ENCODE measurements around the gene G2E3. TPM values are rescaled to one million over a fixed set of nuclear protein-coding genes. Genes with fewer than 3 reads are reported as not detected.

The G2E3 gene
- total RNA-seq, 2 donors from 2014 or later: 31.6 to 37.0 TPM

DNA sequence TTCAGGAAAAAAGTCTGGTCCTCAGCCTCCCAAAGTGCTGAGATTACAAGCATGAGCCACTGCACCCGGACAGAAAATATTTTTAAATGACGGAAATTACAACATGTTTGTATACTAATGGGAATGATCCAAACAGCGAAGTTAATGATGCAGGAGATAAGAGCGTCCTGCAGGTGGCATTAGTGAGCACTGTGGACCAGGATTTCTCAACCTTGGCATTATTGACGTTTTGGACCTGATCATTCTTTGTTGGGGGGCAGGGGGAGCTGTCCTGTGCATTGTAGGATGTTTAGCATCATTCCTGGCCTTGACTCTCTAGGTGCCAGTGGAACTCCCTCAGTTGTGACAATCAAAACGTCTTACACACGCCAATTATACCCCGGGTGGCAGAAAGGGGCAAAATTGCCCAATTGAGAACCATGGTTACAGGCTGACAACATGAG lies 97.3 kb downstream of the G2E3 start:
- H3K36me3 Mint-ChIP-seq (ENCODE audit: insufficient read depth in 2 of 2): peaks cover 0 to 9% of the 10 kb centered on the region in 2 donors
- DNase-seq (peak; percentile 13 to 15), ATAC-seq (replicated peaks in 1 of 2) (peak in 1 of 2 donors; percentile 25)
- H3K4me3 Mint-ChIP-seq: no peak overlapping the region
- no peaks in the 10 kb centered on the region for H3K27me3 Mint-ChIP-seq (ENCODE audit: low read depth)
- H3K27ac Mint-ChIP-seq: no peak overlapping the region
- H3K9me3 Mint-ChIP-seq: no peaks in the 10 kb centered on the region
- H3K4me1 Mint-ChIP-seq (ENCODE audit: low read depth): no peaks in the 10 kb centered on the region

DNA sequence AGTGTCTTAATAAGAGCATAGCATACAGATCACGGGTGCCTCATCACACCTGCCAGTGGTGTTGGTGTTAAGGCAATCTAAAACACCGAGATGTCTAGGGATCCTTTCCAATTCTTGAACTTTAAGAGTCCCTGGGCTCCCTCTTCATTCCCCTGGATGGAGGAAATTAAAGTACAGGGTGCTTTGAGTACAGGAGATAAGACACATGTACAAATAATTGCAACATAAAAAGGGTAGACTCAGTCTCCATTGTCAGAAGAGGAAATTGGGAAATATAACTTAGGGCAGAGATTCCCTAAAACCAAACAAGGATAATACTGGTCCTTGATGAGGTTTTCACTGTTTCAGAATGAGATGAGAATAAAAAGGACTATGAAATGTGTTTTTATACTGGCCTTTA lies 98.1 kb downstream of the G2E3 start:
- ATAC-seq (replicated peaks in 1 of 2) (no peak), DNase-seq (no peak)
- Mint-ChIP-seq H3K27me3 (ENCODE audit: low read depth) (no peaks in the 10 kb centered on the region), H3K27ac (no peak overlapping the region), H3K4me3 (no peak overlapping the region), H3K9me3 (no peaks in the 10 kb centered on the region), H3K36me3 (ENCODE audit: insufficient read depth in 2 of 2) (peaks cover 0 to 6% of the 10 kb centered on the region in 2 donors), H3K4me1 (ENCODE audit: low read depth) (no peaks in the 10 kb centered on the region)

- H3K27ac Mint-ChIP-seq: no peak overlapping the region
- no peaks in the 10 kb centered on the region for H3K9me3 Mint-ChIP-seq
- ATAC-seq (replicated peaks in 1 of 2): no peak
- no peak for DNase-seq
- H3K36me3 Mint-ChIP-seq (ENCODE audit: insufficient read depth in 2 of 2): peaks cover 0 to 6% of the 10 kb centered on the region in 2 donors
- H3K4me1 Mint-ChIP-seq (ENCODE audit: low read depth): no peaks in the 10 kb centered on the region
- H3K27me3 Mint-ChIP-seq (ENCODE audit: low read depth): no peaks in the 10 kb centered on the region
- no peak overlapping the region for H3K4me3 Mint-ChIP-seq
These were observed 98.7 kb downstream of the G2E3 start for GRCh38 chr14:30657606-30658163.

GRCh38 chr14:30658645-30659044 lies 99.7 kb downstream of the G2E3 start:
- Mint-ChIP-seq H3K4me1 (ENCODE audit: low read depth) (no peaks in the 10 kb centered on the region), H3K36me3 (ENCODE audit: insufficient read depth in 2 of 2) (peaks cover 0 to 10% of the 10 kb centered on the region in 2 donors), H3K27me3 (ENCODE audit: low read depth) (no peaks in the 10 kb centered on the region), H3K9me3 (no peaks in the 10 kb centered on the region), H3K27ac (no peak overlapping the region), H3K4me3 (no peak overlapping the region)
- no peak for DNase-seq
- no peak for ATAC-seq (replicated peaks in 1 of 2)

GRCh38 chr14:30669594-30669993 lies 110.6 kb downstream of the G2E3 start:
- no peak overlapping the region for H3K4me3 Mint-ChIP-seq
- peaks cover 0 to 5% of the 10 kb centered on the region in 2 donors for H3K9me3 Mint-ChIP-seq
- no peak for DNase-seq
- peak overlapping the region; percentile 69 for H3K27ac Mint-ChIP-seq
- H3K27me3 Mint-ChIP-seq (ENCODE audit: low read depth): no peaks in the 10 kb centered on the region
- ATAC-seq (replicated peaks in 1 of 2): no peak
- H3K4me1 Mint-ChIP-seq (ENCODE audit: low read depth): peaks cover 11% of the 10 kb centered on the region
- H3K36me3 Mint-ChIP-seq (ENCODE audit: insufficient read depth in 2 of 2): peaks cover 7 to 9% of the 10 kb centered on the region in 2 donors

Other genes starting within 250 kb of the G2E3 start
- 10 to 100 TPM; 63.8 to 64.0 TPM for gene SCFD1, start 63.2 kb downstream of the G2E3 start, total RNA-seq